Measurements from ENCODE around the gene AOC2. TPM values are rescaled to one million over a fixed set of nuclear protein-coding genes. Genes with fewer than 3 reads are reported as not detected.

The AOC2 gene, protein sequence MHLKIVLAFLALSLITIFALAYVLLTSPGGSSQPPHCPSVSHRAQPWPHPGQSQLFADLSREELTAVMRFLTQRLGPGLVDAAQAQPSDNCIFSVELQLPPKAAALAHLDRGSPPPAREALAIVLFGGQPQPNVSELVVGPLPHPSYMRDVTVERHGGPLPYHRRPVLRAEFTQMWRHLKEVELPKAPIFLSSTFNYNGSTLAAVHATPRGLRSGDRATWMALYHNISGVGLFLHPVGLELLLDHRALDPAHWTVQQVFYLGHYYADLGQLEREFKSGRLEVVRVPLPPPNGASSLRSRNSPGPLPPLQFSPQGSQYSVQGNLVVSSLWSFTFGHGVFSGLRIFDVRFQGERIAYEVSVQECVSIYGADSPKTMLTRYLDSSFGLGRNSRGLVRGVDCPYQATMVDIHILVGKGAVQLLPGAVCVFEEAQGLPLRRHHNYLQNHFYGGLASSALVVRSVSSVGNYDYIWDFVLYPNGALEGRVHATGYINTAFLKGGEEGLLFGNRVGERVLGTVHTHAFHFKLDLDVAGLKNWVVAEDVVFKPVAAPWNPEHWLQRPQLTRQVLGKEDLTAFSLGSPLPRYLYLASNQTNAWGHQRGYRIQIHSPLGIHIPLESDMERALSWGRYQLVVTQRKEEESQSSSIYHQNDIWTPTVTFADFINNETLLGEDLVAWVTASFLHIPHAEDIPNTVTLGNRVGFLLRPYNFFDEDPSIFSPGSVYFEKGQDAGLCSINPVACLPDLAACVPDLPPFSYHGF
- polyA plus RNA-seq (2013, experiment 1 of 2) = 1.0 TPM
- 1.0 TPM for polyA plus RNA-seq (2013, experiment 2 of 2)

DNA sequence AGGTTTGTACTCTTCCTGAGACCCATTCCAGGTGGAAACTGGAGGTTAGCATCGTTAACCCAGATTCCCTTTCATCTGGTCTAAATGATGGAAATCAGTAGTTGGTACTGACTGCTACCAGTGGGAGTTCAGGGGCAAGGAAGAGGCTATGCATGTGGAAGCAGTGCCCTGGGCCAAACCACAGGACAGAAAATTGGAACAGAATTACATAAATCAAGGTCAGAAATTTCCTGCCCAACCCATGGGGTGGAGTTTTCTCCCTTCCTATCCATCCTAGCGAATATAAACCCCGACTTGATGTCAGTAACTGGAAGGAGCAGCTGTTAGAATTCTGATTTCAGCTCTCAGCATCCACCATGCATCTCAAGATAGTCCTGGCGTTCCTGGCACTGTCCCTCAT lies at the start of gene AOC2:
Gene AOC2, plus strand, starts transcription at position 310 of the 400 bp plus-strand sequence. Its CDS starts 47 bp downstream, at position 357.
- Histone ChIP-seq H4K8ac (ENCODE audit: low read depth, low read length) (no peak within 1 kb of the TSS), H2BK120ac (ENCODE audit: low read depth, low read length) (no peak within 1 kb of the TSS), H2AK5ac (ENCODE audit: low read length) (no peak within 1 kb of the TSS), H3K9ac (ENCODE audit: low read length) (no peak within 1 kb of the TSS), H3K36me3 (ENCODE audit: control insufficient read depth, insufficient read depth, low read length) (peaks cover 22% of the 10 kb centered on the region), H3K4me2 (ENCODE audit: low read length) (no peak within 1 kb of the TSS), H3K4ac (ENCODE audit: low read depth, low read length) (no peak within 1 kb of the TSS), H3K4me1 (ENCODE audit: control insufficient read depth, low read depth, low read length) (no peaks in the 10 kb centered on the region), H4K5ac (ENCODE audit: low read length) (no peak within 1 kb of the TSS), H3K18ac (ENCODE audit: low read length) (no peak within 1 kb of the TSS), H3K27me3 (ENCODE audit: insufficient read depth, low read length, poor library complexity) (no peaks in the 10 kb centered on the region), H3K56ac (ENCODE audit: low read length) (no peak within 1 kb of the TSS), H2BK5ac (ENCODE audit: low read length) (no peak within 1 kb of the TSS), H3K4me3 (ENCODE audit: low read length) (no peak within 1 kb of the TSS), H3K79me1 (ENCODE audit: low read length) (peaks cover 2% of the 10 kb centered on the region), H3K27ac (ENCODE audit: low read depth, low read length) (no peak within 1 kb of the TSS), H2BK15ac (replicated peaks; ENCODE audit: low read depth) (no peak within 1 kb of the TSS), H3K79me2 (ENCODE audit: control insufficient read depth, insufficient read depth, low read length) (no peaks in the 10 kb centered on the region), H3K23ac (ENCODE audit: low read length) (no peak within 1 kb of the TSS)
- no peak for DNase-seq
- no CpG with 5 or more reads among the region's 4 CpGs for WGBS (ENCODE audit: extremely low coverage, insufficient coverage, low lambda C conversion rate)

DNA sequence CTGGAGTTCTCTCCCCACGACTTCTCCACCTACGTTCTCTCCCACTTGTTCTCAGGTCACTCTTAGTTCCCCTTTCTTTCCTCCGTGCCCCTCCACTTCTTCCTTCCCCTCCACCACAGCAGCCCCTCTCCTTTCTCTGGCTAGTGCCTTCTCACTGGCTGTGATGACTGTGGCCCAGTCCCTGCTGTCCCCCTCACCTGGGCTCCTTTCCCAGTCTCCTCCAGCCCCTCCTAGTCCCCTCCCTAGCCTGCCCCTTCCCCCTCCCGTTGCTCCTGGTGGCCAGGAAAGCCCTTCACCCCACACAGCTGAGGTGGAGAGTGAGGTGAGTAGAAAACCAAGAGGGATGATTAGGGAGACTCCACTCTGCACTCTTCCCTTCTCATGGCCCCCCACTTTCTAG lies 49.3 kb upstream of the AOC2 start:
- H4K5ac ChIP-seq (ENCODE audit: low read length) = no peak overlapping the region
- H2BK120ac ChIP-seq (ENCODE audit: low read depth, low read length) = no peak overlapping the region
- no peak overlapping the region for H3K18ac ChIP-seq (ENCODE audit: low read length)
- H3K4ac ChIP-seq (ENCODE audit: low read depth, low read length) = no peak overlapping the region
- H3K56ac ChIP-seq (ENCODE audit: low read length) = no peak overlapping the region
- WGBS (ENCODE audit: extremely low coverage, insufficient coverage, low lambda C conversion rate) = no CpG with 5 or more reads among the region's 4 CpGs
- H2BK15ac ChIP-seq (replicated peaks; ENCODE audit: low read depth) = no peak overlapping the region
- no peak overlapping the region for H3K4me3 ChIP-seq (ENCODE audit: low read length)
- no peak overlapping the region for H2BK5ac ChIP-seq (ENCODE audit: low read length)
- no peak overlapping the region for H2AK5ac ChIP-seq (ENCODE audit: low read length)
- no peak for DNase-seq
- no peaks in the 10 kb centered on the region for H3K36me3 ChIP-seq (ENCODE audit: control insufficient read depth, insufficient read depth, low read length)
- peaks cover 7% of the 10 kb centered on the region for H3K79me1 ChIP-seq (ENCODE audit: low read length)
- no peak overlapping the region for H3K27ac ChIP-seq (ENCODE audit: low read depth, low read length)
- no peaks in the 10 kb centered on the region for H3K27me3 ChIP-seq (ENCODE audit: insufficient read depth, low read length, poor library complexity)
- H4K8ac ChIP-seq (ENCODE audit: low read depth, low read length) = no peak overlapping the region
- no peak overlapping the region for H3K4me2 ChIP-seq (ENCODE audit: low read length)
- H3K9ac ChIP-seq (ENCODE audit: low read length) = no peak overlapping the region
- no peaks in the 10 kb centered on the region for H3K79me2 ChIP-seq (ENCODE audit: control insufficient read depth, insufficient read depth, low read length)
- H3K4me1 ChIP-seq (ENCODE audit: control insufficient read depth, low read depth, low read length) = peaks cover 6% of the 10 kb centered on the region
- no peak overlapping the region for H3K23ac ChIP-seq (ENCODE audit: low read length)

DNA sequence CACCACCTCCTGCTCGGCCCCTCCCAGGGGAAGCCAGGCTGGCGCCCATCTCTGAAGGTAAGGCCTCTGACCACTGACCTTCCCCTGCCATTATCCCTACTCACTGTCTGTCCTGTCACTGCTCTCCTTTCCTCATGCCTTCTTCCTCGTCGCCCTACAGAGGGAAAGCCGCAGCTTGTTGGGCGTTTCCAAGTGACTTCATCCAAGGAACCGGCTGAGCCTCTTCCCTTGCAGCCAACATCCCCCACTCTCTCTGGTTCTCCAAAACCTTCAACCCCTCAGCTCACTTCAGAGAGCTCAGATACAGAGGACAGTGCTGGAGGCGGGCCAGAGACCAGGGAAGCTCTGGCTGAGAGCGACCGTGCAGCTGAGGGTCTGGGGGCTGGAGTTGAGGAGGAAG lies 48.9 kb upstream of the AOC2 start:
- Histone ChIP-seq H3K18ac (ENCODE audit: low read length) (no peak overlapping the region), H4K8ac (ENCODE audit: low read depth, low read length) (no peak overlapping the region), H3K36me3 (ENCODE audit: control insufficient read depth, insufficient read depth, low read length) (no peaks in the 10 kb centered on the region), H3K9ac (ENCODE audit: low read length) (no peak overlapping the region), H3K4me3 (ENCODE audit: low read length) (no peak overlapping the region), H3K27ac (ENCODE audit: low read depth, low read length) (no peak overlapping the region), H4K5ac (ENCODE audit: low read length) (no peak overlapping the region), H2AK5ac (ENCODE audit: low read length) (no peak overlapping the region), H3K4me1 (ENCODE audit: control insufficient read depth, low read depth, low read length) (peaks cover 6% of the 10 kb centered on the region), H3K4me2 (ENCODE audit: low read length) (no peak overlapping the region), H2BK5ac (ENCODE audit: low read length) (no peak overlapping the region), H3K4ac (ENCODE audit: low read depth, low read length) (no peak overlapping the region), H3K27me3 (ENCODE audit: insufficient read depth, low read length, poor library complexity) (no peaks in the 10 kb centered on the region), H3K79me2 (ENCODE audit: control insufficient read depth, insufficient read depth, low read length) (no peaks in the 10 kb centered on the region), H3K23ac (ENCODE audit: low read length) (no peak overlapping the region), H2BK15ac (replicated peaks; ENCODE audit: low read depth) (no peak overlapping the region), H2BK120ac (ENCODE audit: low read depth, low read length) (no peak overlapping the region), H3K56ac (ENCODE audit: low read length) (no peak overlapping the region), H3K79me1 (ENCODE audit: low read length) (peaks cover 7% of the 10 kb centered on the region)
- no CpG with 5 or more reads among the region's 10 CpGs for WGBS (ENCODE audit: extremely low coverage, insufficient coverage, low lambda C conversion rate)
- no peak for DNase-seq

DNA sequence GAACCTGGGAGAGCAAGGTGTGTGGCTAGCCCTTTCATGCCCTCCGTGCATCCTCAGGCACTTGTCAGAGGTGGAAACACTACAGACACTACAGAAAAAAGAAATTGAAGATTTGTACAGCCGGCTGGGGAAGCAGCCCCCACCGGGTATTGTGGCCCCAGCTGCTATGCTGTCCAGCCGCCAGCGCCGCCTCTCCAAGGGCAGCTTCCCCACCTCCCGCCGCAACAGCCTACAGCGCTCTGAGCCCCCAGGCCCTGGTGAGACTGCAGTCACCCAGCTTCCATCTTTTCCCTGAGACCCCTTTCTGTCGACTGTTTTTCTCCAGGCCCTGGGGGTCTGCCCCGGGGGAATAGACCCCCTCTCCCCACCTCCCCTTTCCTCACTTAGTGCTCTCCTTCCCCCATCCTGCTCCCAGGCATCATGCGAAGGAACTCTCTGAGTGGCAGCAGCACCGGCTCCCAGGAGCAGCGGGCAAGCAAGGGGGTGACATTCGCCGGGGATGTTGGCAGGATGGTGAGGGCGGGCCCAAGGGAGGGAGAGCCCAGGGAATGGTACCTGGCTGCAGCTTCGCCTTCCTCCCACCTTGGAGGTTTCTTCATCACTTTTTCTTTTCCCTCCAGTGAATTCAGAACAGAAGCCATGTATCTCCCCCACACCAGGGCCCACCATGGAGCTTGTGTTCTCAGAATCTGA lies 48.2 kb upstream of the AOC2 start:
- no peak overlapping the region for H2AK5ac ChIP-seq (ENCODE audit: low read length)
- no peak overlapping the region for H3K4me3 ChIP-seq (ENCODE audit: low read length)
- H3K79me2 ChIP-seq (ENCODE audit: control insufficient read depth, insufficient read depth, low read length) = no peaks in the 10 kb centered on the region
- H3K4me1 ChIP-seq (ENCODE audit: control insufficient read depth, low read depth, low read length) = peaks cover 6% of the 10 kb centered on the region
- no peak overlapping the region for H3K27ac ChIP-seq (ENCODE audit: low read depth, low read length)
- H3K4ac ChIP-seq (ENCODE audit: low read depth, low read length) = no peak overlapping the region
- no peaks in the 10 kb centered on the region for H3K27me3 ChIP-seq (ENCODE audit: insufficient read depth, low read length, poor library complexity)
- peaks cover 7% of the 10 kb centered on the region for H3K79me1 ChIP-seq (ENCODE audit: low read length)
- no peak overlapping the region for H3K56ac ChIP-seq (ENCODE audit: low read length)
- no peak overlapping the region for H3K4me2 ChIP-seq (ENCODE audit: low read length)
- no peak overlapping the region for H3K18ac ChIP-seq (ENCODE audit: low read length)
- no peak overlapping the region for H4K8ac ChIP-seq (ENCODE audit: low read depth, low read length)
- DNase-seq = no peak
- H3K36me3 ChIP-seq (ENCODE audit: control insufficient read depth, insufficient read depth, low read length) = no peaks in the 10 kb centered on the region
- H3K23ac ChIP-seq (ENCODE audit: low read length) = no peak overlapping the region
- H2BK15ac ChIP-seq (replicated peaks; ENCODE audit: low read depth) = no peak overlapping the region
- H3K9ac ChIP-seq (ENCODE audit: low read length) = no peak overlapping the region
- no peak overlapping the region for H4K5ac ChIP-seq (ENCODE audit: low read length)
- H2BK120ac ChIP-seq (ENCODE audit: low read depth, low read length) = no peak overlapping the region
- no CpG with 5 or more reads among the region's 18 CpGs for WGBS (ENCODE audit: extremely low coverage, insufficient coverage, low lambda C conversion rate)
- H2BK5ac ChIP-seq (ENCODE audit: low read length) = no peak overlapping the region

DNA sequence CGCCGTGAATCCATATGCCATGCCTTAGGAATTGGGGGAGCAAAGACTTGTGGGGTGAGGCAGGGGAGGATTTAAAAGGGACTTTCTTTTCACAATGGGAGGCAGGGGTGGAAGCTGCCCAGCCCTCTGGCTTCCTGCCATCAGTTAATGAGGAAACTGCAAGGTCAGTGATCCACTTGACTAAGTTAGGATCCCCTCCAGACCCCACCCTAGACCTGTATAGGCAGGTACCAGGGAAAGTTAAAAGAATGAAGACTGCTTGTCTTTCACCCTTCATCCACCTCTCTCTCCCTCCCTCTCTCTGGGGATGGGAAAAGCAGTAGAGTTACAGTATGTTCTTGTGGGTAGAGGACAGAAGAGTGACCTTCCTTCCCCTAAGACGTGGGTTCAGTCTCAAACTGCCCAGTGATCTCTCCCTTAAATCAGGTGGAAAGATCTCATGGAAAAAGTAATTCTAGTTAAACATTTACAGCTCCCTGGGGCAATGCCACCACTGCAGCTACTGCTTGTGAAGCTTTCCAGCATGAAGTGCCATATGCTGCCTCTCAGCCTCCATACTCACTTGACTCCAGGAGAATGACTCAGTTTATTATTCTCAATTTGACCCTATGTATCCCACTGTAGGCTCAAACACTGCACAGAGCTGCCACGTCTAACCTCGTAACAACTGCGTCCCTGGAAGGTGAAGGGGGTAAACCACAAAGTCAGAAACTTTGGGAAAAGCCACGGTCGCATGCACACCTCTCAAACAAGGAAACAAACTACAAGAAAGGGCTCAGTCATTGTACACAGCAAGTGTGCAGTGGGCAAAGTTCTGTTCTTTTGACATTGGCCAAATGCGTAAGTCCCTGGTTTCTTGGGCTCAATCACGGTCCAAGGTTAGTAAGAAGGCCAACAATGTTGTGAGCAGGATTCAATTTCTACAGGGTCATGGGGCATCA lies 47.0 kb upstream of the AOC2 start:
- Histone ChIP-seq H2BK15ac (replicated peaks; ENCODE audit: low read depth) (no peak overlapping the region), H3K56ac (ENCODE audit: low read length) (peak overlapping the region; percentile 97), H3K4ac (ENCODE audit: low read depth, low read length) (no peak overlapping the region), H3K4me2 (ENCODE audit: low read length) (peak overlapping the region; percentile 67), H3K23ac (ENCODE audit: low read length) (no peak overlapping the region), H3K79me2 (ENCODE audit: control insufficient read depth, insufficient read depth, low read length) (no peaks in the 10 kb centered on the region), H3K79me1 (ENCODE audit: low read length) (peaks cover 7% of the 10 kb centered on the region), H3K9ac (ENCODE audit: low read length) (peak overlapping the region; percentile 94), H3K27me3 (ENCODE audit: insufficient read depth, low read length, poor library complexity) (no peaks in the 10 kb centered on the region), H3K18ac (ENCODE audit: low read length) (no peak overlapping the region), H3K27ac (ENCODE audit: low read depth, low read length) (no peak overlapping the region), H2BK5ac (ENCODE audit: low read length) (no peak overlapping the region), H3K36me3 (ENCODE audit: control insufficient read depth, insufficient read depth, low read length) (no peaks in the 10 kb centered on the region), H3K4me3 (ENCODE audit: low read length) (peak overlapping the region; percentile 73), H2BK120ac (ENCODE audit: low read depth, low read length) (no peak overlapping the region), H4K8ac (ENCODE audit: low read depth, low read length) (no peak overlapping the region), H2AK5ac (ENCODE audit: low read length) (no peak overlapping the region), H3K4me1 (ENCODE audit: control insufficient read depth, low read depth, low read length) (peaks cover 6% of the 10 kb centered on the region), H4K5ac (ENCODE audit: low read length) (no peak overlapping the region)
- no CpG with 5 or more reads among the region's 10 CpGs for WGBS (ENCODE audit: extremely low coverage, insufficient coverage, low lambda C conversion rate)
- no peak for DNase-seq

Measured in mesendoderm (in vitro differentiated cells).